A549 (cell line): Measurements from ENCODE around the gene DEFB131B. TPM values are rescaled to one million over a fixed set of nuclear protein-coding genes. Genes with fewer than 3 reads are reported as not detected.
A peak's percentile ranks its signal among the peaks of the same experiment; 100 is the strongest.

Source experiments
- ATAC-seq, 2 experiments: fragments of 200-7000 bp in 1 of 2; fragments of >200 bp in 1 of 2; cut with Nextera tagmentation in 1 of 2; cut with Tn5 transposase in 1 of 2; 3 replicates each; pipeline versions ENCODE4 v1.8.0 to v1.9.1; 2018 to 2020; ENCODE audit warnings: mild to moderate bottlenecking in 1 of 2, moderate library complexity in 1 of 2
- CTCF ChIA-PET: fragments of 300-600 bp; sonication (Branson Sonifier 250); formaldehyde crosslinking; extraction: SDS; loops from one replicate; lab custom pipeline; 2021; ENCODE audit warnings: antibody characterized with exemption, inconsistent platforms; lab: Yijun Ruan, JAX
- POLR2A ChIA-PET: fragments of 350-600 bp; formaldehyde crosslinking; extraction: SDS; loops from one replicate; lab custom pipeline; 2021; ENCODE audit warnings: antibody characterized with exemption, inconsistent platforms; lab: Yijun Ruan, JAX
- DNase-seq, 2 experiments: peaks; one replicate each; pipeline versions ENCODE4 v3.0.0 to v3.0.0-alpha.2; 2011 to 2016; ENCODE audit warnings: low read depth in 1 of 2, low spot score in 1 of 2
- FAIRE-seq: peaks from 2 replicates; lab custom pipeline; 2011; peaks lifted over from hg19 to GRCh38; lab: Jason Lieb, UNC
- H3K27ac ChIP-seq, 2 experiments: fragments of >200 bp; sonication (Bioruptor Twin); formaldehyde crosslinking; 3 replicates each; pipeline ENCODE4 v1.5.1; 2016 to 2017
- H3K4me1 ChIP-seq: fragments of >200 bp; sonication (Bioruptor Twin); formaldehyde crosslinking; 3 replicates; pipeline ENCODE4 v1.6.1; 2016
- H3K4me2 ChIP-seq: fragments of >200 bp; sonication (Bioruptor Twin); formaldehyde crosslinking; 3 replicates; pipeline ENCODE4 v1.6.1; 2016
- H3K4me3 ChIP-seq: fragments of >200 bp; sonication (Bioruptor Twin); formaldehyde crosslinking; 3 replicates; pipeline ENCODE4 v1.5.1; 2016
- H3K9me3 ChIP-seq: fragments of >200 bp; sonication (Bioruptor Twin); formaldehyde crosslinking; 3 replicates; pipeline ENCODE4 v1.6.1; 2016
- CEBPB ChIP-seq, 2 experiments: fragments of >200 bp in 1 of 2; sonication (Bioruptor Twin) in 1 of 2; formaldehyde crosslinking in 1 of 2; IDR thresholded peaks; 2 replicates each; pipeline ENCODE4 v1.6.1; 2012 to 2016
- CHD2 ChIP-seq: fragments of 150-350 bp; IDR thresholded peaks from 2 replicates; pipeline ENCODE4 v1.6.1; 2014; ENCODE audit warnings: low read length; ENCODE audit not compliant: partially characterized antibody
- EHF ChIP-seq: fragments of 250-450 bp; sonication (Bioruptor Pico); IDR thresholded peaks from 2 replicates; pipeline ENCODE4 v1.5.0; 2020; ENCODE audit warnings: mild to moderate bottlenecking
- HEYL ChIP-seq: fragments of 250-450 bp; sonication (Bioruptor Pico); IDR thresholded peaks from 2 replicates; pipeline ENCODE4 v1.8.0; 2021; ENCODE audit warnings: mild to moderate bottlenecking, moderate library complexity
- HOXA7 ChIP-seq: fragments of 250-450 bp; sonication (Bioruptor Pico); IDR thresholded peaks from 2 replicates; pipeline ENCODE4 v1.5.0; 2020; ENCODE audit warnings: mild to moderate bottlenecking, moderate library complexity
- RCOR1 ChIP-seq: fragments of 150-350 bp; IDR thresholded peaks from 2 replicates; pipeline ENCODE4 v1.6.1; 2014; ENCODE audit warnings: antibody characterized with exemption, low read length, low read depth
- SMC3 ChIP-seq: fragments of >200 bp; sonication (Bioruptor Twin); formaldehyde crosslinking; IDR thresholded peaks from 3 replicates; pipeline ENCODE4 v1.6.1; 2018; ENCODE audit warnings: inconsistent platforms
- WGBS: methylation state at CpG from one replicate; pipeline ENCODE4 v1.1.6; 2017; ENCODE audit errors: missing lambda C conversion rate; 5-methylcytosine and 5-hydroxymethylcytosine counted together
- polyA plus RNA-seq, 4 experiments: library from polyadenylated mRNA; depleted of rRNA in 3 of 4; stranded (reverse); fragments of >200 nt; fragmentation: RNase III in 1 of 4; extraction: RNeasy Plus Mini Kit Qiagen cat#74134 plus additional on column Dnase treatment in 1 of 4; gene quantifications; 2 replicates in 3 of 4; 3 replicates in 1 of 4; pipeline ENCODE4 v1.2.3, GENCODE V29; 2011 to 2017
- small RNA-seq, 6 experiments: library from RNA; depleted of rRNA; stranded (forward); fragments of <200 nt; gene quantifications; one replicate each; pipeline ENCODE3, GENCODE V24; 2012

The DEFB131B gene
- polyA plus RNA-seq, 2 of the 4 experiments (the other 2 are of a cell fraction) = not detected

- Histone ChIP-seq H3K4me1 (peaks cover 85% of the 10 kb centered on the region), H3K4me2 (peak overlapping the region; percentile 94), H3K4me3 (no peak overlapping the region), H3K27ac (peak overlapping the region; percentile 39 to 83; a peak in 5 of 6 replicates), H3K9me3 (no peaks in the 10 kb centered on the region)
- FAIRE-seq (no peak), DNase-seq (no peak), ATAC-seq (no peak)
- POLR2A ChIA-PET = no interaction called here
- CTCF ChIA-PET = interaction anchor here (0.6 to 1.0 kb wide), 3 partner anchors 44 to 49 kb away, joined by 3 read pairs; no protein-coding TSS in a partner anchor
- 60% methylated on average over 4 of the region's 4 CpGs for WGBS
- TF ChIP-seq SMC3 (no peak), CHD2 (no peak), RCOR1 (no peak), EHF (no peak), CEBPB (IDR thresholded peaks at IDR 0.05) (no peak), HEYL (no peak), HOXA7 (CRISPR knock-in tag) (no peak)
Observed at GRCh38 chr11:71933141-71933933, 55.1 kb downstream of the DEFB131B start.

Small RNA genes within 50 kb of the gene (small RNA-seq; reads per million reads assigned to genes)
- 0 reads per million in 6 experiments for gene RNA5SP342

Other genes with a start within 250 kb of the DEFB131B start
- gene DEFB108B, start 45.3 kb upstream of the DEFB131B start, polyA plus RNA-seq (2011; rRNA removed) = not detected in 2 replicates
- not detected in 3 replicates for gene DEFB108B, start 45.3 kb upstream of the DEFB131B start, polyA plus RNA-seq (2017; fragmentation: RNase III; extraction: RNeasy Plus Mini Kit Qiagen cat#74134 plus additional on column Dnase treatment)
- gene XNDC1N, start 50.1 kb downstream of the DEFB131B start, polyA plus RNA-seq (2011; rRNA removed) = 6.9 and 7.6 TPM in 2 replicates
- 4.3 to 5.0 TPM (median 4.9 TPM) in 3 replicates for gene XNDC1N, start 50.1 kb downstream of the DEFB131B start, polyA plus RNA-seq (2017; fragmentation: RNase III; extraction: RNeasy Plus Mini Kit Qiagen cat#74134 plus additional on column Dnase treatment)
- gene RNF121, start 50.6 kb downstream of the DEFB131B start, polyA plus RNA-seq (2011; rRNA removed) = 102 and 105 TPM in 2 replicates
- 79.0 to 87.2 TPM (median 80.3 TPM) in 3 replicates for gene RNF121, start 50.6 kb downstream of the DEFB131B start, polyA plus RNA-seq (2017; fragmentation: RNase III; extraction: RNeasy Plus Mini Kit Qiagen cat#74134 plus additional on column Dnase treatment)
- 7.6 and 7.7 TPM in 2 replicates for gene IL18BP, start 120.5 kb downstream of the DEFB131B start, polyA plus RNA-seq (2011; rRNA removed)
- 6.0 to 7.9 TPM (median 6.6 TPM) in 3 replicates for gene IL18BP, start 120.5 kb downstream of the DEFB131B start, polyA plus RNA-seq (2017; fragmentation: RNase III; extraction: RNeasy Plus Mini Kit Qiagen cat#74134 plus additional on column Dnase treatment)
- 51.5 and 64.6 TPM in 2 replicates for gene NUMA1, start 202.1 kb downstream of the DEFB131B start, polyA plus RNA-seq (2011; rRNA removed)
- gene NUMA1, start 202.1 kb downstream of the DEFB131B start, polyA plus RNA-seq (2017; fragmentation: RNase III; extraction: RNeasy Plus Mini Kit Qiagen cat#74134 plus additional on column Dnase treatment) = 56.3 to 65.8 TPM (median 64.5 TPM) in 3 replicates
- gene LRRC51, start 202.4 kb downstream of the DEFB131B start, polyA plus RNA-seq (2011; rRNA removed) = 14.3 and 16.3 TPM in 2 replicates
- 8.2 to 10.1 TPM (median 9.1 TPM) in 3 replicates for gene LRRC51, start 202.4 kb downstream of the DEFB131B start, polyA plus RNA-seq (2017; fragmentation: RNase III; extraction: RNeasy Plus Mini Kit Qiagen cat#74134 plus additional on column Dnase treatment)
- 66.1 and 85.8 TPM in 2 replicates for gene LAMTOR1, start 224.8 kb downstream of the DEFB131B start, polyA plus RNA-seq (2011; rRNA removed)
- 109 to 119 TPM (median 114 TPM) in 3 replicates for gene LAMTOR1, start 224.8 kb downstream of the DEFB131B start, polyA plus RNA-seq (2017; fragmentation: RNase III; extraction: RNeasy Plus Mini Kit Qiagen cat#74134 plus additional on column Dnase treatment)
- gene TOMT, start 227.5 kb downstream of the DEFB131B start, polyA plus RNA-seq (2011; rRNA removed) = not detected in 2 replicates
- gene TOMT, start 227.5 kb downstream of the DEFB131B start, polyA plus RNA-seq (2017; fragmentation: RNase III; extraction: RNeasy Plus Mini Kit Qiagen cat#74134 plus additional on column Dnase treatment) = not detected in 3 replicates
- 48.5 and 88.2 TPM in 2 replicates for gene ANAPC15, start 234.2 kb downstream of the DEFB131B start, polyA plus RNA-seq (2011; rRNA removed)
- gene ANAPC15, start 234.2 kb downstream of the DEFB131B start, polyA plus RNA-seq (2017; fragmentation: RNase III; extraction: RNeasy Plus Mini Kit Qiagen cat#74134 plus additional on column Dnase treatment) = 96.2 to 103 TPM (median 97.5 TPM) in 3 replicates